GM12873 (cell line): ENCODE measurements around the gene NSL1.

Experiments
- TF ChIP-seq, protein P1 (sequence below): IDR thresholded peaks from 2 replicates; pipeline ENCODE4 v1.5.1; 2012; ENCODE audit warnings: low read depth, mild to moderate bottlenecking, moderate library complexity, low read length, control low read depth; ENCODE audit not compliant: insufficient read depth; ENCODE audit errors: missing control alignments

NSL1 gene

DNA sequence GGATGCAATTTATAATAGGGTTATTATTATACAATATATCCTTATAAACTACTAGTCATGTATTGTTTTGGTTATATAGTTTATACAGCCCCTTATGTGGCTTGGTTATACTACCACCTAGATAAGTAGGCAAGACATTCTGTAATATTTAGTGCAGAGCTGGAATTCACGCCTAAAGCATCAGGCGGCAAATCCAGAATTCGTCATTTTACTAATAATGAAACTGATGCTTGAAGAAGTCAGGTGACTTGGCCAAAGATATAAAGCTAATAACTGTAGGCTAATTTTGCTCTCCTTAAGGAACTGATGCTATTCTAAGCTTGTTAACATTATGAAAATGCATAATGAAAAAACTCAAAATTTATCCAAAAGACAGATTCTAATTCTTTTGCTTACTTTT lies 10.8 kb downstream of the NSL1 start:
- TF ChIP-seq, protein P1, sequence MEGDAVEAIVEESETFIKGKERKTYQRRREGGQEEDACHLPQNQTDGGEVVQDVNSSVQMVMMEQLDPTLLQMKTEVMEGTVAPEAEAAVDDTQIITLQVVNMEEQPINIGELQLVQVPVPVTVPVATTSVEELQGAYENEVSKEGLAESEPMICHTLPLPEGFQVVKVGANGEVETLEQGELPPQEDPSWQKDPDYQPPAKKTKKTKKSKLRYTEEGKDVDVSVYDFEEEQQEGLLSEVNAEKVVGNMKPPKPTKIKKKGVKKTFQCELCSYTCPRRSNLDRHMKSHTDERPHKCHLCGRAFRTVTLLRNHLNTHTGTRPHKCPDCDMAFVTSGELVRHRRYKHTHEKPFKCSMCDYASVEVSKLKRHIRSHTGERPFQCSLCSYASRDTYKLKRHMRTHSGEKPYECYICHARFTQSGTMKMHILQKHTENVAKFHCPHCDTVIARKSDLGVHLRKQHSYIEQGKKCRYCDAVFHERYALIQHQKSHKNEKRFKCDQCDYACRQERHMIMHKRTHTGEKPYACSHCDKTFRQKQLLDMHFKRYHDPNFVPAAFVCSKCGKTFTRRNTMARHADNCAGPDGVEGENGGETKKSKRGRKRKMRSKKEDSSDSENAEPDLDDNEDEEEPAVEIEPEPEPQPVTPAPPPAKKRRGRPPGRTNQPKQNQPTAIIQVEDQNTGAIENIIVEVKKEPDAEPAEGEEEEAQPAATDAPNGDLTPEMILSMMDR, result no peak

DNA sequence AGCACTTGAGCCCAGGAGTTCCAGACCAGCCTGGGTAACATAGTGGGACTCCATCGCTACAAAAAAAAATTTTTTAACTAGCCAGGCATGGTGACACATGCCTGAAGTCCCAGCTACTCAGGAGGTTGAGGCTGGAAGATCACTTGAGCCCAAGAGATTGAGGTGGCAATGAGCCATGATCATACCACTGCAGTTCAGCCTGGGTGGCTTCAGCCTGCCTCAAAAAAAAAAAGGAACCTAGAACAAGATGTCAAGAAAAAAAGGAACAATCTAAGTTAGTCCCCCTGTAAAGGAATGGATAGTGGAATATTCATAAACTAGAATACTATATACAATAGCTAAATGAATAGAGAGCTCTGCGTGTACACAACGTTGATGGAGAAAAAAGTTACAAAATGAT lies 14.4 kb downstream of the NSL1 start:
- TF ChIP-seq, protein P1, result no peak

DNA sequence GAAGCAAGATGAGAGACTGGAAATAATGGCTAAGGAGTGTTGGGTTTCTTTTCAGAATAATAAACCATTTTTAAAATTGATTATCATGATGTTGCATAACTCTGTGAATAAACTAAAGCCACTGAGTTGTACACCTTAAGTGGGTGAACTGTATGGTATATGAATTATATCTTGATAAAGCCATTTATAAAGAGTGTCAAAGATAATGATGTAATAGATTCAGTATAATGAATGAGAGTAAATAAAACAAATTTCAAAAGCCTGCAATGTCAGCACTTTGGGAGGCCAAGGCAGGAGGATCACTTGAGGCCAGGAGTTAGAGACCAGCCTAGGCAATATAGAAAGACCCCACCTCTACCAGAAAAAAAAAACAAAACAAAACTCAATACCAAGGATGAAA lies 16.3 kb downstream of the NSL1 start:
- TF ChIP-seq, protein P1, result no peak

DNA sequence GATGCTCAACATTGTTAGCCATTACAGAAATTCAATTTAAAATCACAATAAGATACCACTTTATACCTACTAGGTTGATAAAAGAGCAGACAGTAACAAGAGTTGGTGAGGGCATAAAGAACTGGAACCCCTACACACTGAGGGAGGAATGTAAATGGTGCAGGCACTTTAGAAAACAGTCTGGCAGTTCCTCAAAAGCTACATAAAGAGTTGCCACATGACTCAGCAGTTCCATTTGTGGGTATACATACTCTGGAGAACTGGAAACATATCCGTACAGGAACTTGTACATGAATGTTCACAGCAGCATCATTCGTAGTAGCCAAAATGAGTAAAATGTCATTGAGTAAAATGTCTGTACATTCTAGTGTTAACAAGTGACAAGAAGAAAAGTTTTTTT lies 17.0 kb downstream of the NSL1 start:
- TF ChIP-seq, protein P1, result no peak

DNA sequence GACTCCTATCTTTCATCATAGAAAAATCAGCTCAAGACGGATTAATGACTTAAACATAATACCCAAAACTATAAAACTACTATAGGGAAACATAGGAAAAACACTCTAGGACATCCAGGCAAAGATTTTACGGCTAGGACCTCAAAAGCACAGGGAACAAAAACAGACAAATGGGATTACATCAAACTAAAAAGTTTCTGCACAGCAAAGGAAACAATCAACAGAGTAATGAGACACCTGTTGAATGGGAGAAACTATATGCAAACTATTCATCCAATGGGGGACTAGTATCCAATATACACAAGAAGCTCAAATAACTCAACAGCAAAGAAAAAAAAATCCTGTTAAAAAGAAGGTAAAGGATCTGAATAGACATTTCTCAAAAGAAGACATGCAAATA lies 18.6 kb downstream of the NSL1 start:
- TF ChIP-seq, protein P1, result no peak

DNA sequence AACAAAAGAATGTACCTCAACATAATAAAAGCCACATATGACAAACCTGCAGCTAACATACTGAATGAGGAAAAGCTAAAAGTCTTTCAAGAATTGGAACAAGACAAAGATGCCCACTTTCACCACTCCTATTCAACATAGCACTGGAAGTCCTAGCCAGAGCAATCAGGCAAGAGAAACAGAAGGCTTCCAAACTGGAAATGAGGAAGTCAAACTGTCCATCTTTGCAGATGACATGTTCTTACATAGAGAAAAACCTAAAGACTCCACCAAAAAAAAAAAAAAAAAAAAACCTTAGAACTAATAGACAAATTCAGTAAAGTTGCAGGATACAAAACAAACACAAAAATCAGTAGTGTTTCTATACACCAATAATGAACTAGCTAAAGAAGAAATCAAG lies 20.2 kb downstream of the NSL1 start:
- TF ChIP-seq, protein P1, result no peak

DNA sequence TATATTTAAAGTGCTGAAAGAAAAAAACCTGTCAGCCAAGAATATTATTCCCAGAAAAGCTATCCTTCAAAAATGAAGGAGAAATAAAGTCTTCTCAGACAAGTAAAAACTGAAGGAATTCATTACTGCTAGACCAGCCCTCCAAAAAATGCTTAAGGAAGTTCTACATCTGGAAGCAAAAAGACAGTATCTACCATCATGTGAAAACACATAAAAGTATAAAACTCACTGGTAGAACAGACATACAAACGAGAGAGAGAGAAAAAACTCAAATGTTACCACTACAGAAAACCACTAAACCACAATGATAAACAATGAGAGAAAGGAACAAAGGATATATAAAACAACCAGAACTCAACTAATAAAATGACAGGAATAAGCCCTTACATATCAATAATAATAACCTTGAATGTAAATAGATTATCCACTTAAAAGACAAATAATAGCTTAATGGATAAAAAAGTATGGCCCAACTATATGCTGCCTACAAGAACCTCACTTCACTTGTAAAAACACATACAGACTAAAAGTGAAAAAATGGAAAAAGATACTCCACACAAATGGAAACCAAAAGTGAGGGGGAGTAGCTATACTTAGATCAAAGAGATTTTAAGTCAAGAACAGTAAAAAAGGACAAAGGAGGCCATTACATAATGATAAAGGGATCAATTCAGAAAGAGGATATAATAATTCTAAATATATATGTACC lies 22.0 kb downstream of the NSL1 start:
- TF ChIP-seq, protein P1, result no peak

DNA sequence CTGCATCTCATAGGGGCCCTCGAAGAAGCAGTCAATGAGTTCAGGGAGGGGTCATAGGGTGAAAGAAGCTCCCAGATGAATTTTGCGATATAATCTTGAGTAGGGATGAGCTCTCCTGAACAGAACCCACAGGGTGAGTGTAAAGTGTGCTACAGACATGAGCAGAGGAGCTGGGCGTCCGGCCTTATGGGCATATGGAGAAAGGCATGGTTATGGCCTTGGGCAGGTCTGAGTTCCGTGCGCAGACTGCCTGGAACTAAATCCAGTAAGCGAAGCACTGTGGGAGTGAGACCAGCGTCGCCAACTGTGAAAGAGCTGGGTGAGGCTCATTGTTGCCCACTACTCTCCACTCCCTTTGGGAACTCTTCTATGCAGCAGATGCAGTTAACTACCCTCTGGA lies 28.7 kb downstream of the NSL1 start:
- TF ChIP-seq, protein P1, result no peak
